ENCODE measurements around the gene FER.
"Not testable (repeated sequence)": the region's sequence is repeated elsewhere in the genome, so short reads cannot be mapped to it uniquely, and the experiment has no call there.

The FER gene

GRCh38 chr5:108898707-108899106 is 151.0 kb downstream of the FER start:
- DNase-seq, result no peak

DNA sequence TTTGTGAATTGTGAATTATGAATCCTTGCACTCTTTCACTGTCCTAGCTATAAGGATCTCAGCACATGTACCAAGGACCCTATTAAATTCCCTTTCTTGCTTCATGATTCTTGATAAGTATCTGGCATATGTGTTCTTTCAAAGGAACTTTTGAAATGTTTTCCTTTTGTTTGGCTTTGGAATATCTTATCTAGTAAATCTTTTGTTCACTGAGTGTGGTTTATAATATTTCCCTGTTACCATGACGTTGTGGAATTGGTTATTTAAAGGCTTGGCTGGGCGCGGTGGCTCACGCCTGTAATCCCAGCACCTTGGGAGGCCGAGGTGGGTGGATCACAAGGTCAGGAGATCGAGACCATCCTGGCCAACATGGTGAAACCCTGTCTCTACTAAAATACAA is 151.5 kb downstream of the FER start:
- DNase-seq, result not testable (repeated sequence)

- DNase-seq, result no peak
Observed at GRCh38 chr5:108900668-108901067, 153.0 kb downstream of the FER start.

GRCh38 chr5:108905805-108906204 is 158.1 kb downstream of the FER start:
- no peak for DNase-seq

DNA sequence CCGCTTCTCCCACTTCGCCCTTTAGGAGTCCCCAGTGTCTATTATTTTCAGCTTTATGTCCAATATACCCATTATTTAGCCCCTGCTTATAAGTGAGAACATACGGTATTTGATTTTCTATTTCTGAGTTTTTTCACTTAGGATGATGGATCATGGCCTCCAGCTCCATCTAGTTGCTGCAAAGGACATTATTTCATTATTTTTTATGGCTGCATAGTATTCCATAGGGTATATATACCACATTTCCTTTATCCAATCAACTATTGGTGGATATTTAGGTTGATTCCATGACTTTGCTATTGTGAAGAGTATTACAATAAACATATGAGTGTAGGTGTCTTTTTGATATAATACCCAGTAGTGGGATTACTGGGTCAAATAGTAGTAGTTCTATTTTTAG is 162.9 kb downstream of the FER start:
- DNase-seq, result no peak

GRCh38 chr5:108911055-108911454 is 163.4 kb downstream of the FER start:
- DNase-seq, result no peak

GRCh38 chr5:108917596-108917995 is 169.9 kb downstream of the FER start:
- DNase-seq, result no peak

DNA sequence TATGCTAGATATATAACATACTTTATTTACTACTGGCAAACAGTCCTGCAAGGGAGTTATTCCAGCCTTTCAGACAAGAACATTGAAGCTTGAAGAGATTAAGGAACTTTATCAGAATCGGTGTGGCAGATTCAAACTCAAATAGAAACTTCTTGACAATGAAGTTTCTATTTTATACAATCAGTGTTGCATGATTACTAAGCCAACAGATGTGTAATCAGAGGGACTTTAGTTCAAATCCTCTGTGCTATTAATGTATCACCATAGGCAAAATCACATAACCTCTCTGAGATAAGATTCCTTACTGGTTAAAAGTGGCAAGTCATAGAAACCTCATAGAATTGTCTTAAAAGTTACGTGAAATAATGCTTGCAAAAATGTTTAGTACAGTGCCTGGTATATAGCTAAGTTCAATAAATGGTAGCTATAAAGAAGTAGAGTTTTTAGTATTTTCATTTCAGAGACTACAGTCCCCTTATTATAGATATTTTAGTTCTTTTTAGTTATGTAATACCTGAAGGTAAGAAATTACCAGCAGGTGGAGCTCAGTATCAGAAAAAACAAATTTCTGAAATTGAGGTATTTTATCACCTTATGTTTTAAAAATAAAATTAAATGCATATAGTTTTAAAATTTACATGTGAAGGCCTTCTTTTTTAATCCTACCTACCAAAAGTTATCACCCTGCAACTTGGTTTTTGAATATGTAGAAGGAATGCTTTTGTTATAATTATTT is 172.1 kb downstream of the FER start:
- no peak for DNase-seq

DNA sequence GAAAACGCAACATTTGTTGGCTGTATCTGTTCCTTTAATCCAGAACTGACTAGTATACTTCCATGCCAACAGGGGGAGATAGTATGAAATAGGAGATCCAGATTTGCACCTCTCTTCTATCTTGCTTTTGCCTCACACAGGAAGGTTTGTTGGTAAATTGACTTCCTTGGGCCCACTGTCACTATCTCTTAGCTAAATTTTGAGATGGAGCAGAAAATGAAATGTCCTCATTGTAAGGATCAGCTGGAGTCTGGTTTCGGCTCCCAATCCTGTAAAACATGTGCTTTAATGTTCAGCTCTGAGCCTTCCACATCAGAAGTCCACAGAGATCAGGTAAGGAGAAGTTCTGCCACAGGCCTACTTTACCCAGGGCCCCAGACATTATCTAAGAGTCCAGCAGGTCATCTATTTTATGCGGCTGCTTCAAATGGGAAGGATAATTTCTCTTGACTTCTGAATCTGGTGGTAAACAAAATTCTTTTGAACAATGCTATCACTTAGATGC is 176.8 kb downstream of the FER start:
- no peak for DNase-seq

DNA sequence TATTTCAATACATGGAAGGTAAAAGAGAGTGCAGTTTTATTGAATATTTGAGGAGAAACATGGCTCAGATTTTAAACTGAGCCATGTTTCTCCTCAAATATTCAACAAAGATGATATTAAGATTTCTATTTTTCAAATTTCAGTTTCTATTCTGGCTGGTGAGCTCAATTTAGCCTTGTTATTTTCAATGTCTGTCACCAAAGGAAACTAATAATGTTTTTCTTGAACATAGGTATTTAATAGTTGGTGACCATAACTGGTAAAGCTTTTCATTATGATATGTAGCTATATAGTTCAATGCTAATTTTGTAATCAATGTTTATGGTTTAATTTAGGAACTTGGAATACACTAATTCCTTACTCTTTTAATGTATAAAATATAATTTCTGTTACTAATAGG is 177.4 kb downstream of the FER start:
- DNase-seq, result no peak

DNA sequence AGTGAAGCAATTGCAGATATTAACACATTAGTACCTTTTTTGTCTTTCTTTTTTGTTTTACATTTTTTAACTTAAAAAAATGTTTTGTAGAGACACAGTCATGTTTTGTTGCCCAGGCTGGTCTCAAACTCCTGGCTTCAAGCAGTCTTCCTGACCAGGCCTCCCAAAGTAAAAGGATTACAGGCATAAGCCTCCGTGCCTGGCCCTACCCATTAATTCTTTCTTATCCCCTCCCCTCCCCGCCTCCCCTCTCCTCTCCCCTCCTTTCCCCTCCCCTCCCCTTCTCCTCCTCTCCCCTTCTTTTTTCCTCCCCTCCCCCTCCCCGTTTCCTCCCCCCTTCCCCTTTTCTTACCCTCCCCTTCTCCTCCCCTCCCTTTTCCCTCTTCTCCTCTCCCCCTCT is 182.4 kb downstream of the FER start:
- no peak for DNase-seq

DNA sequence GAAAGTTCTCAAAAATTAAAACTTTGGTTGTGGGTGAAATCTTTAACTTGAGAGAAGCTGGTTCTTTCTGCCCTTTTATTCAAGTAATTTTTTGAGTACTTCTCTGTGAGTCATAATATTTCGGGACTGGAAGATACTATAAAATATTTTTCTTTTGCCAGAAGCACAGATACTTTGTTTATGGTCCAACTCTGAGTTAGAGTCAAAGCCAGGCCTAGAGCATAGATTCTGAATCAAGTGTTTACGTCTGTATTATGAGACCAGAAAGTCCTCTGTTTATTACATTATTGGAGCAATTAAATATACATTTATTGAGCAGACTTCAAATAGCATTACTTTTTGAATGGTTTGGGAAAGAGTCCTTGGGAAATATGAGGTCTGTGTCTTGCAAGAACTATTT is 187.9 kb downstream of the FER start:
- no peak for DNase-seq

GRCh38 chr5:108937221-108937620 is 189.5 kb downstream of the FER start:
- no peak for DNase-seq

- no peak for DNase-seq
Observed at GRCh38 chr5:108940506-108940905, 192.8 kb downstream of the FER start.

GRCh38 chr5:108941746-108942145 is 194.0 kb downstream of the FER start:
- no peak for DNase-seq

DNA sequence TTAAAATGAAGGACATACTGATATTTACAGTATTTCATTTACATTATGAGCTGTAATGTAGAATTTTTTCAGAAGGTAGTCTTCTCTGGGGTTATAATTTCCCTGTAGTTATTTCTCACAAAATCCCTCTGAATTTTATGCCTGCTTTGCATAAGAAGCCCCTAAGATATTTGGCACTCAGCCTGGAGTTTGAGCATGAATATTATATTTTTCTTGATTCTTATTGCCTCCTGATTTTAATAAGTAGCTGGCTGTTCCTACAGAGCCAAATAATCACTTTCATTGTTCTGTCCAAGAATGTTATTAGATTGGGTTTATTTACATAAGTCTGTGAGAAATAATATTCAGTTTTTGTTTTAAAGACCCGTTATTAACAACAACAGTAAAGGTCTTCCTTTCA is 195.0 kb downstream of the FER start:
- no peak for DNase-seq

- DNase-seq, result no peak
Observed at GRCh38 chr5:108945094-108945493, 197.4 kb downstream of the FER start.

GRCh38 chr5:108946008-108946407 is 198.3 kb downstream of the FER start:
- no peak for DNase-seq

DNA sequence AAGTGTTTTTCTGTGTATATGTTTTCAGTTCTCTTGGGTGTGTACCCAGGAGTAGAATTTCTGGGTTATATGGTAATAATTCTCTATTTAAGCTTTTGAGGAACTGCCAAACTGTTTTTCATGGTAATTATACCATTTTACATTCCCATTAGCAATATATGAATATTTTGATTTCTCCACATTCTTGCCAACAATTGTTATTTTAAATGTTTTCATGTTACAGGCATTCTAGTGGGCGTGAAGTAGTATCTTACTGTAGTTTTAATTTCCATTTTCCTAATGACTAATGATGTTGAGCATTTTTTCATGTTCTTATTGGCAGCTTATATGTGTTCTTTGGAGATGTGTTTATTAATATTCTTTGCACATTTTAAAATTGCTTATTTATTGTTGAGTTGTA is 199.5 kb downstream of the FER start:
- no peak for DNase-seq

GRCh38 chr5:108950276-108950675 is 202.6 kb downstream of the FER start:
- no peak for DNase-seq

DNA sequence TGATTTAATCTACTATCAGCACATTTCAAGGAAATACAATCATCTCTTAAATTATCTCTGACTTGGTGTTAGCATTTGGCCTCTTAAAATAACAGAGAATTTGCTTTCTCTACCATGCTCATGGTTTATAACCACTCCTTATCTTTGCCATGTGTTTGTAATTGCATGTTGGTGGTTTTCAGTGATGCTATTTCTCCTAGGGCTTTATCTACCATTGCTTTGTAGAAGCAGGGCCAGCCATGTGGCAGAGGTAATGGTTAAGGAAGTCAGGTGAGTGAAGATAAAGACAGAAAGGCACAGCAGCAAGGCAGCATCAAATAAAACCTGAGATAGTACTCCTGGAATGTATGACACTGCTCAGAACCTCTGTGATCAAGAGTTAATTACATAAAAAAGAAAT is 206.2 kb downstream of the FER start:
- DNase-seq, result no peak

DNA sequence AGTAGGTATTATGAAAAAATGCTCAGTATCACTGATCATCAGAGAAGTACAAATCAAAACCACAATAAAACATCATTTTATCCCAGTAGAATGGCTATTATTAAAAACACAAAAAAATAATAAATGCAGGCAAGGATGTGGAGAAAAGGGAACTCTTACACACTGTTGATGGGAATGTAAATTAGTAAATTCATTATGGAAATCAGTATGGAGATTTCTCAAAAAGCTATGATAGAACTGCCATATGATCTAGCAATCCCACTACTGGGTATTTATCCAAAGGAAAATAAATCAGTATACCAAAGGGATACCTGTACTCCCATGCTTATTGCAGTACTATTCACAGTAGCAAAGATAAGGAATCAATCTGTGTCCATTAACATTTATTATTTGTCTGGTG is 209.6 kb downstream of the FER start:
- DNase-seq, result no peak

GRCh38 chr5:108966910-108967309 is 219.2 kb downstream of the FER start:
- no peak for DNase-seq

DNA sequence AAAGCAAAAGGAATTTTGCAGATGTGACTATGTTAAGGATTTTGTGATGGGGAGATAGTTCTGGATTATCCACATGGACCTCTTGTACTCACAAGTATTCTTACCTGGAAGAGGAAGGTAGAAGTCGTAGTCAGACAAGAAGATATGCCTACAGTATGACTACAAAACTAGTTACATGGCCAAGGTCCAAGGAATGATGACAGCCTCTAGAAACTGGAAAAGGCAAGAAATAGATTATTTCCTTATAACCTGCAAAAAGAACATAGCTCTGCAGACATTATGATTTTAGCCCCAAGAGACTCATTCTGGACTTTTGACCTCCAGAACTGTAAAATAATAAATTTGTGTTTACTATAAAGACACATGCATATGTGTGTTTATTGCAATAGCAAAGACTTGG is 226.9 kb downstream of the FER start:
- DNase-seq, result no peak

DNA sequence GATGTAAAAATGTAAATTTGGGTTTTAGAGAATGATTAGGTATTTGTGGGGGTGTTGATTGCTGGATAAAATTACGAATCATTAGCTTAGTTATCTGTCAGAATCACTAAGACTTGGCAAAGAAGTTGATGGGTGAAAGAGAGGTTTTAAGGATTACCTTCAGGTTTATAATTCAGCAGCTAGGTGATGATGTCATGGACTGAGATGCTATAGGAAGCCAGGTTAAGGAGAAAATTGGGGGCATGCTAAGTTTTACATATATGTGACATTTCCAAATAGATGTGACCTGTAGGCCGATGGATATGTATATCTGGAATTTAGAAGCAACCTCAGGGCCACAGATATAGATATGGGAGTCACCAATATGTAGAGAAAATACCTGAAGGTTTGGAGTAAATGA is 228.0 kb downstream of the FER start:
- no peak for DNase-seq
